Measurements from ENCODE around the gene ZNF341.

Gene ZNF341

GRCh38 chr20:33703498-33704137 lies 28.2 kb upstream of the ZNF341 start:
- Histone ChIP-seq H3K4me2 (ENCODE audit: low read length) (no peak overlapping the region), H3K79me2 (ENCODE audit: low read length) (no peaks in the 10 kb centered on the region), H3K27ac (ENCODE audit: low read length) (no peak overlapping the region), H3K9me3 (ENCODE audit: insufficient read depth, low read length) (no peaks in the 10 kb centered on the region), H3K9ac (ENCODE audit: low read length) (no peak overlapping the region), H3K27me3 (ENCODE audit: low read depth, low read length) (no peaks in the 10 kb centered on the region), H3K36me3 (replicated peaks; ENCODE audit: low read depth, low read length) (no peaks in the 10 kb centered on the region), H2AFZ (ENCODE audit: low read depth, low read length) (no peak overlapping the region), H3K4me1 (ENCODE audit: low read length) (no peaks in the 10 kb centered on the region), H3K4me3 (ENCODE audit: low read length) (no peak overlapping the region), H4K20me1 (ENCODE audit: insufficient read depth, low read length) (no peaks in the 10 kb centered on the region)
- TF ChIP-seq EZH2phosphoT487 (IDR thresholded peaks at IDR 0.05; ENCODE audit: low read depth) (no peak), CTCF (IDR thresholded peaks at IDR 0.05; ENCODE audit: low read depth, low read length) (no peak)

GRCh38 chr20:33704197-33704924 lies 27.4 kb upstream of the ZNF341 start:
- Histone ChIP-seq H3K9me3 (ENCODE audit: insufficient read depth, low read length) (no peaks in the 10 kb centered on the region), H3K27ac (ENCODE audit: low read length) (no peak overlapping the region)

GRCh38 chr20:33707668-33708067 lies 24.1 kb upstream of the ZNF341 start:
- H3K9ac ChIP-seq (ENCODE audit: low read length): no peak overlapping the region
- no peaks in the 10 kb centered on the region for H3K27me3 ChIP-seq (ENCODE audit: low read depth, low read length)
- H3K36me3 ChIP-seq (replicated peaks; ENCODE audit: low read depth, low read length): no peaks in the 10 kb centered on the region
- no peak overlapping the region for H3K4me2 ChIP-seq (ENCODE audit: low read length)
- H3K4me3 ChIP-seq (ENCODE audit: low read length): no peak overlapping the region
- TF ChIP-seq EZH2phosphoT487 (IDR thresholded peaks at IDR 0.05; ENCODE audit: low read depth): no peak
- no peak overlapping the region for H3K27ac ChIP-seq (ENCODE audit: low read length)
- H3K4me1 ChIP-seq (ENCODE audit: low read length): no peaks in the 10 kb centered on the region
- no peak overlapping the region for H2AFZ ChIP-seq (ENCODE audit: low read depth, low read length)
- H3K79me2 ChIP-seq (ENCODE audit: low read length): no peaks in the 10 kb centered on the region
- no peaks in the 10 kb centered on the region for H4K20me1 ChIP-seq (ENCODE audit: insufficient read depth, low read length)
- H3K9me3 ChIP-seq (ENCODE audit: insufficient read depth, low read length): no peaks in the 10 kb centered on the region

More at GRCh38 chr20:33704197-33704924, 27.4 kb upstream of the ZNF341 start:
- no peak overlapping the region for H3K4me3 ChIP-seq (ENCODE audit: low read length)
- no peak overlapping the region for H2AFZ ChIP-seq (ENCODE audit: low read depth, low read length)
- TF ChIP-seq EZH2phosphoT487 (IDR thresholded peaks at IDR 0.05; ENCODE audit: low read depth): no peak
- no peak for TF ChIP-seq CTCF (IDR thresholded peaks at IDR 0.05; ENCODE audit: low read depth, low read length)
- no peak overlapping the region for H3K4me2 ChIP-seq (ENCODE audit: low read length)
- H3K9ac ChIP-seq (ENCODE audit: low read length): no peak overlapping the region
- no peaks in the 10 kb centered on the region for H4K20me1 ChIP-seq (ENCODE audit: insufficient read depth, low read length)
- no peaks in the 10 kb centered on the region for H3K36me3 ChIP-seq (replicated peaks; ENCODE audit: low read depth, low read length)
- H3K27me3 ChIP-seq (ENCODE audit: low read depth, low read length): no peaks in the 10 kb centered on the region
- H3K79me2 ChIP-seq (ENCODE audit: low read length): no peaks in the 10 kb centered on the region
- no peaks in the 10 kb centered on the region for H3K4me1 ChIP-seq (ENCODE audit: low read length)

GRCh38 chr20:33709398-33709797 lies 22.4 kb upstream of the ZNF341 start:
- Histone ChIP-seq H2AFZ (ENCODE audit: low read depth, low read length) (no peak overlapping the region), H3K4me1 (ENCODE audit: low read length) (no peaks in the 10 kb centered on the region), H3K27me3 (ENCODE audit: low read depth, low read length) (no peaks in the 10 kb centered on the region), H3K79me2 (ENCODE audit: low read length) (no peaks in the 10 kb centered on the region), H3K27ac (ENCODE audit: low read length) (no peak overlapping the region), H3K9me3 (ENCODE audit: insufficient read depth, low read length) (no peaks in the 10 kb centered on the region), H3K4me3 (ENCODE audit: low read length) (no peak overlapping the region), H3K36me3 (replicated peaks; ENCODE audit: low read depth, low read length) (no peaks in the 10 kb centered on the region), H3K9ac (ENCODE audit: low read length) (no peak overlapping the region), H3K4me2 (ENCODE audit: low read length) (no peak overlapping the region), H4K20me1 (ENCODE audit: insufficient read depth, low read length) (no peaks in the 10 kb centered on the region)
- no peak for TF ChIP-seq EZH2phosphoT487 (IDR thresholded peaks at IDR 0.05; ENCODE audit: low read depth)
- no peak for TF ChIP-seq CTCF (IDR thresholded peaks at IDR 0.05; ENCODE audit: low read depth, low read length)
